HCT116 (cell line): Measurements from ENCODE around the gene TNRC6C. TPM values are rescaled to one million over a fixed set of nuclear protein-coding genes. Genes with fewer than 3 reads are reported as not detected.

Experiments
- ATAC-seq: fragments of 200-7000 bp; cut with Tn5 transposase; 2 replicates; pipeline ENCODE4 v1.9.1; 2020; ENCODE audit warnings: mild to moderate bottlenecking, moderate library complexity
- BruUV-seq: library from RNA; stranded (reverse); fragments of 400-500 nt; replicated peaks from 2 replicates; lab custom pipeline; 2021; lab: Mats Ljungman, UMichigan
- CTCF ChIA-PET: fragments of 300-600 bp; sonication (Branson Sonifier 250); formaldehyde crosslinking; loops from one replicate; lab custom pipeline; 2021; ENCODE audit warnings: antibody characterized with exemption; lab: Charles Lee
- POLR2A ChIA-PET: fragments of 300-600, 350-600 bp; sonication (Branson Sonifier 250); formaldehyde crosslinking; loops from one replicate; lab custom pipeline; 2021; ENCODE audit warnings: antibody characterized with exemption; lab: Charles Lee
- RAD21 ChIA-PET, 2 experiments: fragments of 300-600 bp; sonication (Branson Sonifier 250); formaldehyde crosslinking; loops; one replicate each; lab custom pipeline; 2023; ENCODE audit warnings: low total read pairs in 2 of 2; ENCODE audit not compliant: uncharacterized antibody in 2 of 2, unreplicated experiment in 2 of 2, low non-redundant PET in 1 of 2; lab: Charles Lee
- DNase-seq: peaks from one replicate; pipeline ENCODE4 v3.0.0-alpha.2; 2010; ENCODE audit warnings: low read depth, low spot score
- H2AFZ ChIP-seq: fragments of 200-600 bp; shearing (Covaris generic), sonication (generic); 2 replicates; pipeline ENCODE4 v1.6.1; 2017; ENCODE audit warnings: low read depth, mixed run types, mixed read lengths, antibody characterized with exemption, low read length; ENCODE audit not compliant: poor library complexity, severe bottlenecking
- H3K27ac ChIP-seq: 2 replicates; pipeline ENCODE4 v1.5.1; 2012; ENCODE audit warnings: low read depth, low read length
- H3K27me3 ChIP-seq: fragments of 200-600 bp; sonication (generic); 2 replicates; pipeline ENCODE4 v1.6.1; 2016; ENCODE audit warnings: mixed run types, low read length, mixed read lengths; ENCODE audit not compliant: insufficient read depth
- H3K36me3 ChIP-seq, 2 experiments: fragments of 200-500 bp in 1 of 2; fragments of 200-600 bp in 1 of 2; sonication (Bioruptor generic) in 1 of 2; sonication (generic) in 1 of 2; 2 replicates each; pipeline versions ENCODE4 v1.5.1 to v1.6.1; 2014 to 2016; ENCODE audit warnings: low read length in 2 of 2, inconsistent platforms in 1 of 2, mixed read lengths in 1 of 2, mixed run types in 1 of 2; ENCODE audit not compliant: insufficient read depth in 2 of 2, control insufficient read depth in 1 of 2
- H3K4me1 ChIP-seq, 2 experiments: fragments of 200-600 bp in 1 of 2; sonication (generic) in 1 of 2; 2 replicates each; pipeline versions ENCODE4 v1.5.1 to v1.6.1; 2012 to 2017; ENCODE audit warnings: low read length in 2 of 2, inconsistent platforms in 1 of 2, mild to moderate bottlenecking in 1 of 2, mixed read lengths in 1 of 2, mixed run types in 1 of 2, moderate library complexity in 1 of 2; ENCODE audit not compliant: insufficient read depth in 2 of 2, control insufficient read depth in 1 of 2
- H3K4me2 ChIP-seq: fragments of 200-600 bp; sonication (generic); 2 replicates; pipeline ENCODE4 v1.6.1; 2017; ENCODE audit warnings: mixed run types, low read length, mixed read lengths
- H3K4me3 ChIP-seq, 2 experiments: fragments of 200-600 bp in 1 of 2; sonication (generic) in 1 of 2; replicated peaks in 1 of 2; 2 replicates each; pipeline ENCODE4 v1.5.1; 2011 to 2016; ENCODE audit warnings: low read length in 2 of 2, control low read depth in 1 of 2, low read depth in 1 of 2, mild to moderate bottlenecking in 1 of 2, mixed read lengths in 1 of 2, mixed run types in 1 of 2
- H3K79me2 ChIP-seq: fragments of 200-600 bp; sonication (generic); 2 replicates; pipeline ENCODE4 v1.6.1; 2017; ENCODE audit warnings: mild to moderate bottlenecking, mixed run types, low read length, moderate library complexity, mixed read lengths; ENCODE audit not compliant: insufficient read depth
- H3K9ac ChIP-seq: fragments of 200-600 bp; sonication (generic); 2 replicates; pipeline ENCODE4 v1.6.1; 2016; ENCODE audit warnings: low read length, mixed read lengths
- H3K9me2 ChIP-seq: fragments of 200-600 bp; sonication (generic), shearing (Covaris generic); 2 replicates; pipeline ENCODE4 v1.6.1; 2017; ENCODE audit warnings: mixed run types, mild to moderate bottlenecking, moderate library complexity; ENCODE audit not compliant: insufficient read depth
- H3K9me3 ChIP-seq, 2 experiments: fragments of 200-500 bp in 1 of 2; fragments of 200-600 bp in 1 of 2; sonication (Bioruptor generic) in 1 of 2; sonication (generic) in 1 of 2; 2 replicates each; pipeline ENCODE4 v1.6.1; 2014 to 2017; ENCODE audit warnings: low read length in 2 of 2, mixed read lengths in 2 of 2, inconsistent platforms in 1 of 2, low read depth in 1 of 2, mild to moderate bottlenecking in 1 of 2, mixed run types in 1 of 2, moderate library complexity in 1 of 2; ENCODE audit not compliant: control insufficient read depth in 1 of 2, insufficient read depth in 1 of 2
- H4K20me1 ChIP-seq: fragments of 200-600 bp; sonication (generic), shearing (Covaris generic); 2 replicates; pipeline ENCODE4 v1.6.1; 2017; ENCODE audit warnings: mixed run types, mild to moderate bottlenecking, moderate library complexity; ENCODE audit not compliant: insufficient read depth
- CBX3 ChIP-seq: IDR thresholded peaks from 2 replicates; pipeline ENCODE4 v1.6.1; 2012; ENCODE audit warnings: low read depth
- EGR1 ChIP-seq: IDR thresholded peaks from 2 replicates; pipeline ENCODE4 v1.6.1; 2012; ENCODE audit warnings: low read depth
- ELF1 ChIP-seq: IDR thresholded peaks from 2 replicates; pipeline ENCODE4 v1.6.1; 2012; ENCODE audit warnings: low read depth, borderline replicate concordance
- EZH2 ChIP-seq: fragments of 200-600 bp; sonication (generic); IDR thresholded peaks from 2 replicates; pipeline ENCODE4 v1.6.1; 2017; ENCODE audit warnings: antibody characterized with exemption, mixed run types
- FOSL1 ChIP-seq: IDR thresholded peaks from 2 replicates; pipeline ENCODE4 v1.6.1; 2012; ENCODE audit warnings: low read depth
- POLR2A ChIP-seq: IDR thresholded peaks from 2 replicates; pipeline ENCODE4 v1.7.0; 2011; ENCODE audit warnings: borderline replicate concordance; ENCODE audit not compliant: insufficient read depth, insufficient read length; ENCODE audit errors: extremely low read depth
- TCF7L2 ChIP-seq: IDR thresholded peaks from 2 replicates; pipeline ENCODE4 v1.7.0; 2011; ENCODE audit warnings: borderline replicate concordance, inconsistent platforms; ENCODE audit not compliant: insufficient read depth, insufficient read length; ENCODE audit errors: extremely low read depth
- YY1 ChIP-seq: IDR thresholded peaks from 2 replicates; pipeline ENCODE4 v1.6.1; 2011; ENCODE audit warnings: low read length, low read depth, moderate library complexity, mild to moderate bottlenecking; ENCODE audit not compliant: insufficient replicate concordance; ENCODE audit errors: extremely low read depth
- ZFX ChIP-seq: fragments of 450-650 bp; IDR thresholded peaks from 2 replicates; pipeline ENCODE4 v1.6.1; 2017
- ZNF274 ChIP-seq: fragments of 200-500 bp; sonication (Bioruptor generic); IDR thresholded peaks from 2 replicates; pipeline ENCODE4 v1.6.1; 2014; ENCODE audit warnings: mild to moderate bottlenecking, low read depth, low read length, inconsistent platforms
- intact Hi-C: fragments of 100-400 bp; cut with micrococcal nuclease; formaldehyde crosslinking; loops from 2 replicates; pipeline ENCODE4 v1.10.0; 2022
- total RNA-seq: library from RNA; stranded (reverse); gene quantifications from one replicate; pipeline ENCODE4 v1.2.1, GENCODE V29; 2021; ENCODE audit not compliant: unreplicated experiment
- TF ChIP-seq, protein P1 (sequence below): IDR thresholded peaks from 2 replicates; pipeline ENCODE4 v1.6.1; 2012
- TF ChIP-seq, protein P2 (sequence below), 3 experiments: fragments of 200-600 bp in 1 of 3; sonication (generic) in 1 of 3; IDR thresholded peaks in 2 of 3; conservative IDR thresholded peaks in 1 of 3; 2 replicates each; pipeline ENCODE4 v1.5.1; 2012 to 2017; ENCODE audit warnings: low read depth in 2 of 3, low read length in 2 of 3, antibody characterized with exemption in 1 of 3, borderline replicate concordance in 1 of 3, control low read depth in 1 of 3, mild to moderate bottlenecking in 1 of 3, mixed read lengths in 1 of 3, mixed run types in 1 of 3, moderate library complexity in 1 of 3; ENCODE audit not compliant: insufficient read depth in 1 of 3
- TF ChIP-seq, protein P3 (sequence below): IDR thresholded peaks from 2 replicates; pipeline ENCODE4 v1.6.1; 2012; ENCODE audit warnings: low read depth
- TF ChIP-seq, protein P4 (sequence below): IDR thresholded peaks from 2 replicates; pipeline ENCODE4 v1.6.1; 2011; ENCODE audit warnings: mild to moderate bottlenecking, low read length, moderate library complexity; ENCODE audit not compliant: insufficient replicate concordance; ENCODE audit errors: extremely low read depth

Gene TNRC6C
- total RNA-seq, 1 experiment from 2014 or later: 23.4 TPM

DNA sequence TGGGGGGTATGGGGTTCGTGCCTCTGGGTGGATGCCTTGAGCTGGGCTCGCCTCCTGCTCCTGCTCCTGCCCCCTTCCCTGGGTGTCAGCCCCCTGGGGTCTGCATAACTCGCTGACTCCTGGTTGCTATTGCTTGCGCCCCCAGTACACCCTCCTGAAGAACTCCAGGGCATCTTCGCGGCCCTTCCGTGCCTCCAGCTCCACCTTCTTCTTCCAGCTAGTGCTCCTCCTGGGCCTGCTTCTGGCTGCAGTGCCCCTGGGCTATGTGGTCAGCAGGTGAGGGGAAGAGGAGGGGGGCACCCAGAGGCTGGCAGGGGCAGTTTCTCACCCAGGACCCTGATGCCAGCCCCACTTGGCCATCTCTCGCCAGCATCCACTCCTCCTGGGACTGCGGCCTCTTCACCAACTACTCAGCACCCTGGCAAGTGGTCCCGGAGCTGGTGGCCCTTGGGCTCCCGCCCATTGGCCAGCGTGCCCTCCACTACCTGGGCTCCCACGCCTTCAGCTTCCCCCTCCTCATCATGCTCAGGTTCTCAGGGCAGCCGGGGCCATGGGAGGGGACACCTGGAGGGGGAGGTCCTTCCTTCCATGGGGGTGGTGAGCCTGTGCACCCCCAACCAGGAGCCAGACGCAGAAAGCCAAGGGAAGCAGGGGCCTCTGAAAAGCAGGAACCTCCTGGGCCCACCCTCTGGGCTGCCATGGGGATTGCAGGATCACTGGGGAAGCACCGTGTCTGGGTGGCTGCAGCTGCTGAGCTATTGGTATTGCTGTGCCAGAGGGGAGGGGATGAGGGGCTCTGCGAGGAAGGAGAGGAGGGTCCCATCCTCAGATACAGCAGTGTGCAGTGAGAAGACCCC is 179.9 kb downstream of the TNRC6C start:
- peaks cover 38 to 77% of the 10 kb centered on the region in 2 experiments for H3K4me1 ChIP-seq
- DNase-seq: no peak
- H3K4me3 ChIP-seq: no peak overlapping the region
- POLR2A ChIA-PET: interaction anchor here (1.0 to 4.1 kb wide), 5 partner anchors 9 to 79 kb away, joined by 3 to 35 read pairs (median 16); partner anchors contain the start of genes AFMID, SYNGR2, TK1 and TMC6
- H3K4me2 ChIP-seq: peak overlapping the region; percentile 82
- H3K9ac ChIP-seq: peak overlapping the region; percentile 62
- no peaks in the 10 kb centered on the region for H3K79me2 ChIP-seq
- no peaks in the 10 kb centered on the region for H3K9me2 ChIP-seq
- H3K27ac ChIP-seq: peak overlapping the region; percentile 75
- H3K36me3 ChIP-seq: no peaks in the 10 kb centered on the region
- ATAC-seq: no peak
- no peaks in the 10 kb centered on the region for H3K27me3 ChIP-seq
- no peaks in the 10 kb centered on the region for H3K9me3 ChIP-seq
- CTCF ChIA-PET: interaction anchor here (0.5 to 2.4 kb wide), 10 partner anchors 10 to 94 kb away, joined by 3 to 11 read pairs (median 6); partner anchors contain the start of genes AFMID, TK1 and TMC6
- no peak overlapping the region for H2AFZ ChIP-seq
- no TSS peak for BruUV-seq
- TF ChIP-seq EZH2 (no peak), CBX3 (no peak), ZNF274 (no peak), ZFX (no peak), EGR1 (no peak), TCF7L2 (no peak), FOSL1 (no peak), ELF1 (no peak), YY1 (no peak), POLR2A (no peak)
- TF ChIP-seq, protein P1, sequence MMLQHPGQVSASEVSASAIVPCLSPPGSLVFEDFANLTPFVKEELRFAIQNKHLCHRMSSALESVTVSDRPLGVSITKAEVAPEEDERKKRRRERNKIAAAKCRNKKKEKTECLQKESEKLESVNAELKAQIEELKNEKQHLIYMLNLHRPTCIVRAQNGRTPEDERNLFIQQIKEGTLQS: no peak
- TF ChIP-seq, protein P2, sequence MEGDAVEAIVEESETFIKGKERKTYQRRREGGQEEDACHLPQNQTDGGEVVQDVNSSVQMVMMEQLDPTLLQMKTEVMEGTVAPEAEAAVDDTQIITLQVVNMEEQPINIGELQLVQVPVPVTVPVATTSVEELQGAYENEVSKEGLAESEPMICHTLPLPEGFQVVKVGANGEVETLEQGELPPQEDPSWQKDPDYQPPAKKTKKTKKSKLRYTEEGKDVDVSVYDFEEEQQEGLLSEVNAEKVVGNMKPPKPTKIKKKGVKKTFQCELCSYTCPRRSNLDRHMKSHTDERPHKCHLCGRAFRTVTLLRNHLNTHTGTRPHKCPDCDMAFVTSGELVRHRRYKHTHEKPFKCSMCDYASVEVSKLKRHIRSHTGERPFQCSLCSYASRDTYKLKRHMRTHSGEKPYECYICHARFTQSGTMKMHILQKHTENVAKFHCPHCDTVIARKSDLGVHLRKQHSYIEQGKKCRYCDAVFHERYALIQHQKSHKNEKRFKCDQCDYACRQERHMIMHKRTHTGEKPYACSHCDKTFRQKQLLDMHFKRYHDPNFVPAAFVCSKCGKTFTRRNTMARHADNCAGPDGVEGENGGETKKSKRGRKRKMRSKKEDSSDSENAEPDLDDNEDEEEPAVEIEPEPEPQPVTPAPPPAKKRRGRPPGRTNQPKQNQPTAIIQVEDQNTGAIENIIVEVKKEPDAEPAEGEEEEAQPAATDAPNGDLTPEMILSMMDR (IDR thresholded peaks at IDR 0.05 in 2 of 3, conservative IDR thresholded peaks at IDR 0.05 in 1 of 3; ENCODE audit: borderline replicate concordance in 1 of 3, insufficient read depth in 1 of 3, low read depth in 2 of 3, low read length in 2 of 3): no peak; a peak in 2 of 6 replicates
- TF ChIP-seq, protein P3, sequence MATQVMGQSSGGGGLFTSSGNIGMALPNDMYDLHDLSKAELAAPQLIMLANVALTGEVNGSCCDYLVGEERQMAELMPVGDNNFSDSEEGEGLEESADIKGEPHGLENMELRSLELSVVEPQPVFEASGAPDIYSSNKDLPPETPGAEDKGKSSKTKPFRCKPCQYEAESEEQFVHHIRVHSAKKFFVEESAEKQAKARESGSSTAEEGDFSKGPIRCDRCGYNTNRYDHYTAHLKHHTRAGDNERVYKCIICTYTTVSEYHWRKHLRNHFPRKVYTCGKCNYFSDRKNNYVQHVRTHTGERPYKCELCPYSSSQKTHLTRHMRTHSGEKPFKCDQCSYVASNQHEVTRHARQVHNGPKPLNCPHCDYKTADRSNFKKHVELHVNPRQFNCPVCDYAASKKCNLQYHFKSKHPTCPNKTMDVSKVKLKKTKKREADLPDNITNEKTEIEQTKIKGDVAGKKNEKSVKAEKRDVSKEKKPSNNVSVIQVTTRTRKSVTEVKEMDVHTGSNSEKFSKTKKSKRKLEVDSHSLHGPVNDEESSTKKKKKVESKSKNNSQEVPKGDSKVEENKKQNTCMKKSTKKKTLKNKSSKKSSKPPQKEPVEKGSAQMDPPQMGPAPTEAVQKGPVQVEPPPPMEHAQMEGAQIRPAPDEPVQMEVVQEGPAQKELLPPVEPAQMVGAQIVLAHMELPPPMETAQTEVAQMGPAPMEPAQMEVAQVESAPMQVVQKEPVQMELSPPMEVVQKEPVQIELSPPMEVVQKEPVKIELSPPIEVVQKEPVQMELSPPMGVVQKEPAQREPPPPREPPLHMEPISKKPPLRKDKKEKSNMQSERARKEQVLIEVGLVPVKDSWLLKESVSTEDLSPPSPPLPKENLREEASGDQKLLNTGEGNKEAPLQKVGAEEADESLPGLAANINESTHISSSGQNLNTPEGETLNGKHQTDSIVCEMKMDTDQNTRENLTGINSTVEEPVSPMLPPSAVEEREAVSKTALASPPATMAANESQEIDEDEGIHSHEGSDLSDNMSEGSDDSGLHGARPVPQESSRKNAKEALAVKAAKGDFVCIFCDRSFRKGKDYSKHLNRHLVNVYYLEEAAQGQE: no peak
- TF ChIP-seq, protein P4, sequence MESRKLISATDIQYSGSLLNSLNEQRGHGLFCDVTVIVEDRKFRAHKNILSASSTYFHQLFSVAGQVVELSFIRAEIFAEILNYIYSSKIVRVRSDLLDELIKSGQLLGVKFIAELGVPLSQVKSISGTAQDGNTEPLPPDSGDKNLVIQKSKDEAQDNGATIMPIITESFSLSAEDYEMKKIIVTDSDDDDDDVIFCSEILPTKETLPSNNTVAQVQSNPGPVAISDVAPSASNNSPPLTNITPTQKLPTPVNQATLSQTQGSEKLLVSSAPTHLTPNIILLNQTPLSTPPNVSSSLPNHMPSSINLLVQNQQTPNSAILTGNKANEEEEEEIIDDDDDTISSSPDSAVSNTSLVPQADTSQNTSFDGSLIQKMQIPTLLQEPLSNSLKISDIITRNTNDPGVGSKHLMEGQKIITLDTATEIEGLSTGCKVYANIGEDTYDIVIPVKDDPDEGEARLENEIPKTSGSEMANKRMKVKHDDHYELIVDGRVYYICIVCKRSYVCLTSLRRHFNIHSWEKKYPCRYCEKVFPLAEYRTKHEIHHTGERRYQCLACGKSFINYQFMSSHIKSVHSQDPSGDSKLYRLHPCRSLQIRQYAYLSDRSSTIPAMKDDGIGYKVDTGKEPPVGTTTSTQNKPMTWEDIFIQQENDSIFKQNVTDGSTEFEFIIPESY: no peak
- H4K20me1 ChIP-seq: no peaks in the 10 kb centered on the region
- RAD21 ChIA-PET: no interaction called here
- intact Hi-C loops: no loop called here
